Measurements from ENCODE around the gene SNRNP40.
"Not testable (repeated sequence)": the region's sequence is repeated elsewhere in the genome, so short reads cannot be mapped to it uniquely, and the experiment has no call there.

SNRNP40 gene

DNA sequence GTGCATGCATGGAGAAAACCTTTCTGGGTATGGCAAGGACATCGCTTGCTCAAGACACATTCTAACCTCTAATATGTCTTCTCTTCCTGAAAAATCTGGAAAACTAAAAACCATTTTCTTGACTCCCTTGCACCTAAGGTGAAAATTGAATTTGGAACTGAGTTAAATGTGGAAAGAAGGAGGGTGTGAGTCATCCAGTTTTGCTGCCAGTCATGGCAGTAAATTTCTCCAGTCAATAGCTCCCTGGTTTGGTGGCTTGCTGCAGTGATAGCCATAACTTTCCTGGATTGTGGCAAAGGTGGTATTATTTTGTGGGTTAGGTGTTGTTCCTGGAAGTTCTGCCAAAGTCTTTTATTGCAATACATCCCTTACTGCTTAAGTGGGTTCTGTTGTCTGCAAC, 2.8 kb upstream of the SNRNP40 start:
- Histone ChIP-seq H3K27me3 (no peaks in the 10 kb centered on the region), H3K4me3 (no peak overlapping the region), H3K9me3 (no peaks in the 10 kb centered on the region), H3K36me3 (peaks cover 0 to 3% (median 0%) of the 10 kb centered on the region in 3 donors), H3K4me1 (peaks cover 0 to 38% (median 23%) of the 10 kb centered on the region in 4 donors), H3K27ac (no peak overlapping the region)
- intact Hi-C loops (cut with DNase I; ENCODE audit: low total_unique reads): loop anchor here (10.0 kb wide), 1 partner anchor 125 kb away; no protein-coding TSS in a partner anchor
- no peak for DNase-seq
- TF ChIP-seq, protein P1, sequence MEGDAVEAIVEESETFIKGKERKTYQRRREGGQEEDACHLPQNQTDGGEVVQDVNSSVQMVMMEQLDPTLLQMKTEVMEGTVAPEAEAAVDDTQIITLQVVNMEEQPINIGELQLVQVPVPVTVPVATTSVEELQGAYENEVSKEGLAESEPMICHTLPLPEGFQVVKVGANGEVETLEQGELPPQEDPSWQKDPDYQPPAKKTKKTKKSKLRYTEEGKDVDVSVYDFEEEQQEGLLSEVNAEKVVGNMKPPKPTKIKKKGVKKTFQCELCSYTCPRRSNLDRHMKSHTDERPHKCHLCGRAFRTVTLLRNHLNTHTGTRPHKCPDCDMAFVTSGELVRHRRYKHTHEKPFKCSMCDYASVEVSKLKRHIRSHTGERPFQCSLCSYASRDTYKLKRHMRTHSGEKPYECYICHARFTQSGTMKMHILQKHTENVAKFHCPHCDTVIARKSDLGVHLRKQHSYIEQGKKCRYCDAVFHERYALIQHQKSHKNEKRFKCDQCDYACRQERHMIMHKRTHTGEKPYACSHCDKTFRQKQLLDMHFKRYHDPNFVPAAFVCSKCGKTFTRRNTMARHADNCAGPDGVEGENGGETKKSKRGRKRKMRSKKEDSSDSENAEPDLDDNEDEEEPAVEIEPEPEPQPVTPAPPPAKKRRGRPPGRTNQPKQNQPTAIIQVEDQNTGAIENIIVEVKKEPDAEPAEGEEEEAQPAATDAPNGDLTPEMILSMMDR (IDR thresholded peaks at IDR 0.05): no peak

DNA sequence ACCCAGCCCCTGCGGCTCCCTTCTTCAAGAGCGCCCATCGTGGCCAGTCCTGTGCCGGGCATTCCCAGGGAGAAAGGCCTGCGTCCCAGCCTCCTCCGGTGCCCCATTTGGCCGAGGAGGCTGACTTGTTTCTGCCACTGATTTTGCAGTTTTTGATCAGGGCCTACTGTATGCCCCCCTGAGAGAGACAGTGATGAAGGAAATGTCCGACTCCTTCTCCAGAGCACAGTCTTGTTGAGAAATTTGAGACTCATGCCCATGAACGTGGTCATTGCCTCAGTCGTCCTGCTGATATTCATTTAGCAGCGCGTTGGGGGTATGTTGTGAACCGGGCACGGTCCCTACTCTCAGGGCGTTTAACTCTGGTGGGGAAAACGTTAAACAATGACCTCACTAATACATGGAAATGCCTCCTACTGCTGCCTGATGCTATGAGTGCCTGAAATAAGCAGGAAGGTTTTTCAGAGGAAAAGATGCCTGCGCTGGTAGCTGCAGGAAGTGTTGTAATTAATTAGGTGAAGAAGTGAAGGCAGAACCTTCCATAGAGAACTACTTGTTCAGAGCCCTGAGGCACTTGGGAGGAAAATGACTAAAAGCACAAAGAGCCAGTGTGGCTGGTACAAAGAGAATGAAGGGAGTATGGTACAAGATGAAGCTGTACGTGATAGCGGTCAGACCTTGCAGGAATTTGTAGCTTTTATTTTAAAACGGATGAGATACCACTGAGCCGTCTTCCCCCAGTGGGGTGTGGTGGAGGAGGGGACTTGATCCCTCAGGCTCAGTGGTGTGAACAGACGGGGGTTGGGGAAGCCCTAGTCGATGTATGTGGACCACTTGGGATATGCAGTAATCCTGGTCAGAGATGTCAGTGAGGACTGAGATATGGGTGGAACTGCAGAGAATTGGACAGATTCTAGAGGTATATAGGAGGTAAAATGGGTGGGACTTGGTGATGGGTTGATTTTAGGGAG, 974 bp upstream of the SNRNP40 start:
- H3K36me3 ChIP-seq: peaks cover under 1 to 17% (median 9%) of the 10 kb centered on the region in 3 donors
- no peaks in the 10 kb centered on the region for H3K27me3 ChIP-seq
- DNase-seq: no peak
- H3K4me3 ChIP-seq: peak overlapping the region; percentile 98 to 99
- peaks cover 0 to 38% (median 23%) of the 10 kb centered on the region in 4 donors for H3K4me1 ChIP-seq
- H3K27ac ChIP-seq: peak overlapping the region; percentile 79 to 96
- no peaks in the 10 kb centered on the region for H3K9me3 ChIP-seq
- TF ChIP-seq, protein P1 (IDR thresholded peaks at IDR 0.05): no peak
- intact Hi-C loops (cut with DNase I; ENCODE audit: low total_unique reads): loop anchor here (10.0 kb wide), 1 partner anchor 127 kb away; no protein-coding TSS in a partner anchor

DNA sequence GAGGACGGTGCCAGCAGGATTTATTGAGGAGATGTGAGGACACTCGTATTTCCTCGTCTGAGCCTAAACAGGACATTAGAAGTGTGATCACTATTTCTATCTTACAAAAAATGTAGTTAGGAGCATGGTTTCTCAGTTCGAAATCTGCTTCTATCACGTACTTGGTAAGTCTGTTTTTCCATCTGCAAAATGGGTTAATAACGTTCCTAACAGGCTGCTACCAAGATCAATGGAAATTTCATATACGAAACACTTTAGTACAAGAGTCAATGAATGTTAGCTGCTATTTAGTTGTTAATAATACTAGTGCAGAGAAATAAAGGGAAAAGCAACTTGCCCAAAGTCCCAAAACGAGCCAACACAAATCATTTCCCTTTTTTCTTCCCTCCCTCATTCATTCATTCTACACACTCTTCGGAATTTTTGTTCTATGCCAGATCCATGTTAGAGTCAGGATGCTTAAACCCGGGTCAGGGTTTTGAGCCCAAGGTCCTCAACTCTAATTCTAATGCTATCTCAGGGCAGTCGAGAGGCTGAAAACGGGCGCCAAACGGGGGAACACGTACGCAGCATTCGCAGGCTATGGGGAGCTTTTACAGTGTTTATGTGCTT, 608 bp downstream of the SNRNP40 start:
- peaks cover 15 to 33% (median 25%) of the 10 kb centered on the region in 3 donors for H3K36me3 ChIP-seq
- no peaks in the 10 kb centered on the region for H3K27me3 ChIP-seq
- no peaks in the 10 kb centered on the region for H3K9me3 ChIP-seq
- DNase-seq: no peak
- peak overlapping the region; percentile 98 to 99 for H3K4me3 ChIP-seq
- intact Hi-C loops (cut with DNase I; ENCODE audit: low total_unique reads): loop anchor here (10.0 kb wide), 1 partner anchor 129 kb away; no protein-coding TSS in a partner anchor
- TF ChIP-seq, protein P1 (IDR thresholded peaks at IDR 0.05): no peak
- peaks cover 0 to 38% (median 23%) of the 10 kb centered on the region in 4 donors for H3K4me1 ChIP-seq
- H3K27ac ChIP-seq: peak overlapping the region; percentile 79 to 96

DNA sequence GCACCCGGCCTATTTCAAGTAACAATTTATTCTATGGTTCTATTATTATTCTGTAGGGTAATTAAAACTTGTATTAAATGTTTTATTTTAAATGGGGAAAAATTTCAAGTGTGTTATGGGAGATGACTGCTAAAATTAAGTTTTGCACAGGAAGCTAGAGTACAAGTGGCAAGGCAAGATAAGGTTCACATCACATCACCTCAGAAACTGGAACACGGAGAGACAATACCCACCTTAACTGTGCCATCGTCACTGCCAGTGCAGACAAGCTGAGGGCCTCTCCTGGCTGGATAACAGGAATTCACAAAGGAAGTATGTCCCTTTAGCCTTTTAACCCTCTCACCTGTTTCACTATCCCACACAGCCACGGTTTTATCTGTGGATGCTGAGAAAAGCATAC, 7.6 kb downstream of the SNRNP40 start:
- H3K4me1 ChIP-seq: no peaks in the 10 kb centered on the region
- no peak overlapping the region for H3K4me3 ChIP-seq
- intact Hi-C loops (cut with DNase I; ENCODE audit: low total_unique reads): no loop called here
- DNase-seq: no peak
- H3K27me3 ChIP-seq: no peaks in the 10 kb centered on the region
- no peak overlapping the region for H3K27ac ChIP-seq
- TF ChIP-seq, protein P1 (IDR thresholded peaks at IDR 0.05): no peak
- H3K36me3 ChIP-seq: peaks cover 31 to 95% (median 74%) of the 10 kb centered on the region in 3 donors
- no peaks in the 10 kb centered on the region for H3K9me3 ChIP-seq

DNA sequence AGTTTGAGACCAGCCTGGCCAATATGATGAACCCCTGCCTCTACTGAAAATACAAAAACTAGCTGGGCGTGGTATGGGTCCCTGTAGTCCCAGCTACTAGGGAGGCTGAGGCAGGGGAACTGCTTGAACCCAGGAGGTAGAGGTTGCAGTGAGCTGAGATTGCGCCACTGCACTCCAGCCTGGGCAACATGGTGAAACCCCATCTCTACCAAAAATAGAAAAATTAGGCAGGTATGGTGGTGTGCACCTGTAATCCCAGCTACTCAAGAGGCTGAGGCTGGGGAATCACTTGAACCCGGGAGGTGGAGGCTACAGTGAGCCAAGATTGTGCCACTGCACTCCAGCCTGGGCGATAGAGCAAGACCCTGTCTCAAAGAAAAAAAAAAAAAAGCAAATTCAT, 8.8 kb downstream of the SNRNP40 start:
- DNase-seq; H3K4me3 ChIP-seq; H3K9me3 ChIP-seq; H3K27me3 ChIP-seq; H3K27ac ChIP-seq; H3K4me1 ChIP-seq; intact Hi-C loops (cut with DNase I; ENCODE audit: low total_unique reads): not testable (repeated sequence)
- H3K36me3 ChIP-seq: peaks cover 31 to 95% (median 70%) of the 10 kb centered on the region in 3 donors

DNA sequence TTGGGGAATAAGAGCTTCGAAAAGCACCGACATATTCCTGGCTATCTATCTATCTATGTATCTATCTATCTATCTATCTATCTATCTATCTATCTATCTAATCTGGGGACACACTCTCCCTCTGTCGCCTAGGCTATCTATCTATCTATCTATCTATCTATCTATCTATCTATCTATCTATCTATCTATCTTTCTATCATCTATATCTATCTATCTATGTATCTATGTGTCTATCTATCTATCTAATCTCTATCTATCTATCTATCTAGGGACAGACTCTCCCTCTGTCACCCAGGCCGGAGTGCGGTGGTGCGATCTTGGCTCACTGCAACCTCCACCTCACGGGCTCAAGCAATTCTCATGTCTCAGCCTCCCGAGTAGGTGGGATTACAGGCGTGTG, 14.2 kb downstream of the SNRNP40 start:
- H3K9me3 ChIP-seq; DNase-seq; H3K27ac ChIP-seq; intact Hi-C loops (cut with DNase I; ENCODE audit: low total_unique reads); H3K4me1 ChIP-seq; H3K27me3 ChIP-seq; H3K4me3 ChIP-seq: not testable (repeated sequence)
- H3K36me3 ChIP-seq: peaks cover 29 to 93% (median 63%) of the 10 kb centered on the region in 3 donors
